Medulla oblongata (tissue), 1 donor: ENCODE results near the gene KRTAP4-16.
"Not testable (repeated sequence)": the region's sequence is repeated elsewhere in the genome, so short reads cannot be mapped to it uniquely, and the experiment has no call there.

Experiments used
- DNase-seq: peaks from one replicate; pipeline ENCODE4 v3.0.0-alpha.2; 2015; ENCODE audit errors: extremely low spot score

The KRTAP4-16 gene

GRCh38 chr17:41101586-41102259, at the start of gene KRTAP4-16:
TSS of gene KRTAP4-16 (minus strand) at chr17:41102209. CDS start at chr17:41102209, 0 bp downstream.
- DNase-seq: no peak

- no peak for DNase-seq
Observed at GRCh38 chr17:41151525-41151924, 49.5 kb upstream of the KRTAP4-16 start.

- no peak for DNase-seq
Observed at GRCh38 chr17:41150026-41150425, 48.0 kb upstream of the KRTAP4-16 start.

- no peak for DNase-seq
Observed at GRCh38 chr17:41149652-41149985, 47.6 kb upstream of the KRTAP4-16 start, which contains the start of gene KRTAP4-5. TSS of gene KRTAP4-5 (minus strand) at chr17:41149825. CDS start at chr17:41149767, 58 bp downstream.

GRCh38 chr17:41148971-41149651, 47.1 kb upstream of the KRTAP4-16 start:
- not testable (repeated sequence) for DNase-seq

- no peak for DNase-seq
Observed at GRCh38 chr17:41147531-41148204, 45.7 kb upstream of the KRTAP4-16 start.

- DNase-seq: no peak
Observed at GRCh38 chr17:41145261-41145660, 43.3 kb upstream of the KRTAP4-16 start.

GRCh38 chr17:41144846-41145245, 42.8 kb upstream of the KRTAP4-16 start:
- DNase-seq: no peak

- no peak for DNase-seq
Observed at GRCh38 chr17:41141361-41141760, 39.4 kb upstream of the KRTAP4-16 start.

GRCh38 chr17:41140360-41141131, 38.5 kb upstream of the KRTAP4-16 start, which contains the start of gene KRTAP4-6:
TSS of gene KRTAP4-6 (minus strand) at chr17:41140544. CDS start at chr17:41140487, 57 bp downstream.
- no peak for DNase-seq

- not testable (repeated sequence) for DNase-seq
Observed at GRCh38 chr17:41139865-41140264, 37.9 kb upstream of the KRTAP4-16 start.

GRCh38 chr17:41133880-41134735, 32.1 kb upstream of the KRTAP4-16 start:
- DNase-seq: no peak

- DNase-seq: no peak
Observed at GRCh38 chr17:41131979-41132378, 30.0 kb upstream of the KRTAP4-16 start.

- DNase-seq: no peak
Observed at GRCh38 chr17:41127371-41127770, 25.4 kb upstream of the KRTAP4-16 start.

- no peak for DNase-seq
Observed at GRCh38 chr17:41126412-41126811, 24.4 kb upstream of the KRTAP4-16 start.

- no peak for DNase-seq
Observed at GRCh38 chr17:41125064-41125463, 23.1 kb upstream of the KRTAP4-16 start.

GRCh38 chr17:41123991-41124371, 22.0 kb upstream of the KRTAP4-16 start, which contains the start of gene KRTAP4-12:
TSS of gene KRTAP4-12 (minus strand) at chr17:41124182. CDS start at chr17:41124122, 60 bp downstream.
- DNase-seq: not testable (repeated sequence)

GRCh38 chr17:41123292-41123990, 21.4 kb upstream of the KRTAP4-16 start:
- DNase-seq: not testable (repeated sequence)

- no peak for DNase-seq
Observed at GRCh38 chr17:41121742-41122141, 19.7 kb upstream of the KRTAP4-16 start.
